HG02970 (cell line): ENCODE measurements around the gene NAAA.
"Not testable (repeated sequence)": the region's sequence is repeated elsewhere in the genome, so short reads cannot be mapped to it uniquely, and the experiment has no call there.

Source experiments
- ATAC-seq: cut with Tn5 transposase; IDR thresholded peaks from one replicate; pipeline ENCODE4 v1.9.1; 2021; ENCODE audit warnings: mild to moderate bottlenecking, moderate library complexity, moderate number of reproducible peaks; ENCODE audit not compliant: unreplicated experiment, low FRiP score

NAAA gene

DNA sequence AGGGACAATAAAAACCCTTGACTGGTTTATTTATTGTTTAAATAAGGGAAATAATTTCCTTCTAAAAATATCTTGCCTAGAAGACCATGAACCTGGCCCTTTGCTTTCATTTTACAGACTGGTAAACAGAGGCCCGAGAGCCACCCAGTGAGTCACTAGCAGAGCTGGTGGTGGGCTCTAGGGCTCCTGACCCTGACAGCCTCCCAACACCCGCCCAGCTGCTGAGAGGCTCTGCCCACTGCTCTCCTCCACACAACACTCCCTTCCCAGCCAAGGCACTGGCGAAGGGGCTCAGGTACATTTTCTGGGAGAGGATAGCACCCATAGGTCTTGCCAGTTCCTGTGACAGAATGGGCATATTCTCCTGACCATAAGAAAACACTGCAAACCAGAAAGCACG lies 20.5 kb downstream of the NAAA start:
- no peak for ATAC-seq

DNA sequence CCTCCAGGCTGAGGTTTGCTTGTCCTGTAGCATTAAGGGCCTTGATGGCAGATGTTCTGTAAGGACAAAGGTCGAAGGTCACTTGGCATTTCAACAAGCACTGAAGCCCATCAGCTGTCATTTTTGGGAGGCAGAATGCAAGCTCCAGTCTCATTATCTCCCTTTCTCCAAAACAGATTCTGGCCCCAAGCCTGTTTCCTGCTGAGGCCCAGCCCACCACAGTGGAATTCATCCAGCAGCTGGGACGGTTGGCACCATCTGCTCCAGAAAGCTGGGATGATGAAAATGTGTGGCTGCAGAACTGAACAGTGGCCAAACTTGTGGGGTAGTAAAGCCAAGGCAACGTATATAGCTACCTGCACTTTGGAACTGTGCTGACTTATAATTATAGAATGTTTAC lies 20.9 kb downstream of the NAAA start:
- no peak for ATAC-seq

DNA sequence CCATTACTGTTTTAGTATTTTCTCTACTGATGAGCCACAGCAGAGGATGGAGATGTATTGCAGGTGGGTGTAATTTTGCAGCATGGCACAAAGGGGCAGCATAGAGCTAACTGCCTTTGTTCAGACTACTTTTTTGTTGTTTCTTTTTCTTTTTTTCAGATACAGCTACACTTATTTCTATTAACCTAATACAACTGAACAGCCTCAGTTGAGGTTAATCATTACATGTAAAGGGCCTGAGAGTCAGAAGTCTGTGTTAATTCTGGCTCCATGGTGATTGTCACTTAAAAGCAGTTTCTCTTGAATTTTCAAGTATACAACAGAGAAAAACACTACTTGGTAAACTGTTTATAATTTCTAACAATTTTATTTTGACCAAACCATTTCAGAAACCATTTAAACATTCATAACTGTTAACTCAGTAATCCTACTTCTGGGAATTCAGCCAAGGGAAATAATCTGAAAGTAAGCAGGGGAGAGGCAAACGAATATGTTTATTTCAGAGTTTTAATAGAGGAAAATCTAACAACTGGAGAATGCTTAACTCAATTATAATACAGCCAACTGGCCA lies 24.6 kb downstream of the NAAA start:
- no peak for ATAC-seq

DNA sequence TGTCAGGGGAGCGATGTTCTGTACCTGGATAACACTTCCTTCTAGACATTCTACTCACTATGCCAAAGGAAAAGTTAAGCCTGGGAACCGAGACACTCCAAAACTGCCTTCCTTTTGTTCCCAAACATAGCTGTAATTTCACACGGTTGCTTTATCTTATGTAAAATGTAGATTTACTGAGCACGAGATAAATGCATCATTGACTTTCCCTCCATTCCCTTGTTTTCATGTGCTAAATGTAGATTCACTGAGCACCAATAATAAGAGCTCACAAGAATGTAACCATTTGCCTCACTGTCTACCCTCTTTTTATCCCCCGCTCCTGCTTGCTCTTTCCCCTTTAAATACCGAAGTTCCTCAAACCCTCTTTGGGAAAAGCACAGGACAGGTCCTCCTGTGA lies 27.8 kb downstream of the NAAA start:
- ATAC-seq: no peak

DNA sequence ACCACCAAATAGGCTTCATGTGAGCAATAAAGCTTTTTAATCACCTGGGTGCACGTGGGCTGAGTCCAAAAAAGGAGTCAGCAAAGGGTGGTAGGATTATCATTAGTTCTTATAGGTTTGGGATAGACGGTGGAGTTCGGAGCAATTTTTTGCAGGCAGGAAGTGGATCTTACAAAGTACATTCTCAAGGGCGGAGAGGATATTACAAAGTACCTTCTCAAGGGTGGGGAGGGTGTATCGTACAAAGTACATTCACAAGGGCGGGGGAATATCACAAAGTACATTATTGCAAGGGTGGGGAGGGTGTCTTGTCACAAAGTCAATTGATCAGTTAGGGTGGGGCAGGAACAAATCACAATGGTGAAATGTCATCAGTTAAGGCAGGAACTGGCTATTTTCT lies 30.0 kb downstream of the NAAA start:
- not testable (repeated sequence) for ATAC-seq

DNA sequence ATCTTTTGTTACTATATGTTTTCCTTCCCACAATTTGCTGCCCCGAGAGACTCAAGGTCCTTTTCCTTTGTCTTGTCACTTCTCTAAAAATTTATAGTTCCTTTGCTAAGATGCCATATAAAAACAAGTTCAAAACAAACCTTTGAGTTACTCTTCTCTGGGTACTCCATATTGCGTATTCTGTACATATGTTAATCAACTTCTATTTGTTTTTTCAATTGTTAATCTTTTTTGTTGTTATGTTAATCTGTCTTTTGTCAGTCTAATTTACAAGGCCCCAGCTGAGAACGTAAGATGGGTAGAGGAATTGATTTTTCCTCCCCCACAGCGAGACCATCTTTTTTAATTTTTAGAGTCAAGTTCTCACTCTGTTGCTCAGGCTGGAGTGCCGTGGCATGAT lies 31.4 kb downstream of the NAAA start:
- no peak for ATAC-seq

DNA sequence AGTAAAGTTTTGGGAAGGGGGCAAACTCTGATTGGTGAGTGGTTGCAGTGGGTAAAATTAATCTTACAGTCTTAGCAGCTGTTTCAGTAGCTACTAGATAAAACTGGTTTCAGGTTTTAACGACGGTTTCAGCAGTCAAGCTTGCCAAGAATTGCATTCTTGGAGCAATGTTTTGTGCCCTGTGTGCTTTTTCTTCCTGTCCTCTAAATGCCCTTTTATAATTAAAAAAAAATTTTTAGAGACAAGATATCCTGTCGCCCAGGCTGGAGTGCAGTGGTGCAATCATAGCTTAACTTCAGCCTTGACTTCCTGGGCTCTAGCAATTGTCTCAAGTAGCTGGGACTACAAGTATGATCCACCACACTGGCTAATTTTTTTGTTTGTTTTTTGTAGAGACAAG lies 32.3 kb downstream of the NAAA start:
- ATAC-seq: no peak

DNA sequence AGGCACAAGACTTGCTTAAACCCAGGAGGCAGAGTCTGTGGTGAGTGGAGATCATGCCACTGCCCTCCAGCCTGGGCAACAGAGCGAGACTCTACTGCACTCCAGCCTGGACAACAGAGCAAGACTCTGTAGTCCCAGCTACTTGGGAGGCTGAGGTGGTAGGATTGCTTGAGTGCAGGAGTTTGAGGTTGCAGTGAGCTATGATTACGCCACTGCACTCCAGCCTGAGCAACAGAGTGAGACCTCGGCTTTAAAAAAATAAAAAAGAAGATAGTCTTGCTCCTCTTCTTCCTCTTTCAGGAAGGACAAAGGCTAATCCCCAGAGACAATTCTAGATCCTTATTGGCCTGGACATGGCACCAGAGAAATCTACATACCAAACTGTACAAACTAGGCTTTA lies 32.8 kb downstream of the NAAA start:
- ATAC-seq: no peak

DNA sequence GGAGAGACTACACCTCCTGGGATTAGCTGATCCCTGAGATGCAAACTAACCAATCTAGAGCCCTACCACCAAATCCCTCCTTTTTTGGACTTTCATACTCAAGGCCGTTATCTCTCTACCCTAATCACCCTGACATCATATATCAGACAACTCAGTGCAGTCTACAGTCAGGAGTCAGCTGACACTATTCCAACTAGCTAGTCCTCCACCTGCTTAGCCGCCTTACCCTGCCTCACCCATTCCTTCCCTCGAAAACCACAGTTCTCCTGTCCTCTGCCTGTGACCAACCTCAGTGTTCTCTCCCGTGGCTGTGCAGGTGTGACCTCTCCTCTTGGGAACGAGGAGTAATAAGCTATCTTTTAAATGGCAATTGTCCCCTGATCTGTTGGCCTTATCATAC lies 36.7 kb downstream of the NAAA start:
- no peak for ATAC-seq

DNA sequence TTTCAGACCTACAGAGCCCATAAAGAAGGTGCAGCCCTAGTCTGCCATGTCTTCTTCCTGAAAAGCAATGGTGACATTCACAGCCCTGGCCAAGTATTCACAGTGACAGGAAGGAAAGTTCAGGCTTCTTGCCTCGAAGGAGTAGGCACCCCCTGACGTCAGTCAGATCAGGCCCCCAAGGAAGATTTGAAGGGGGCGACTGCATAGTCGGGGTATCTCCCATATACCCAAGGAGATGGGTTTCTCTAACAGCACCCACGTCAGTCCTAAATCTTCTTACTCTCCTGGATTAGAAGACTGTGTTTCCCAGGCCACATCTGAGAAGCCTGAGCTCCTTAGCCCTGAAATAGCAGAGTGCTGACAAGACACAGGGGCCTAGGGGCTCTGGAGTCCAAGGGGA lies 38.5 kb downstream of the NAAA start, which contains the start of gene PPEF2:
Gene PPEF2, minus strand, starts transcription at position 101 of the 400 bp plus-strand sequence. CDS start 6,127 bp downstream, outside the sequence.
- no peak for ATAC-seq

DNA sequence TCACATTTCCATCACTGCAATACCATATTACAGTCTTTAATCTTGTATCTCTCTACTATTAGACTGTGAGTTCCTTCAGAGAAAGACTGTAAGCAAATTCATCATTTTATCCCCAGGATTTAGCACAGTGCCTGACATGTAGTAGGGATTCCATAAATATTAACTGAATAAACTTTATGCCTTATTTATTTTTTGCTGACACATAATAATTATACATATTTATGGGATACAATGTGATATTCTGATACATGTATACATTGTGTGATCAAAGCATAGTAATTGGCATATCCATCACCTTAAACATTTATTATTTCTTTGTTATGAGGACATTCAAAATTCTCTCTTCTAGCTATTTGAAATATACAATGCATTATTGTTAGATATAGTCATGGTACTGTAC lies 42.3 kb downstream of the NAAA start:
- ATAC-seq: no peak

DNA sequence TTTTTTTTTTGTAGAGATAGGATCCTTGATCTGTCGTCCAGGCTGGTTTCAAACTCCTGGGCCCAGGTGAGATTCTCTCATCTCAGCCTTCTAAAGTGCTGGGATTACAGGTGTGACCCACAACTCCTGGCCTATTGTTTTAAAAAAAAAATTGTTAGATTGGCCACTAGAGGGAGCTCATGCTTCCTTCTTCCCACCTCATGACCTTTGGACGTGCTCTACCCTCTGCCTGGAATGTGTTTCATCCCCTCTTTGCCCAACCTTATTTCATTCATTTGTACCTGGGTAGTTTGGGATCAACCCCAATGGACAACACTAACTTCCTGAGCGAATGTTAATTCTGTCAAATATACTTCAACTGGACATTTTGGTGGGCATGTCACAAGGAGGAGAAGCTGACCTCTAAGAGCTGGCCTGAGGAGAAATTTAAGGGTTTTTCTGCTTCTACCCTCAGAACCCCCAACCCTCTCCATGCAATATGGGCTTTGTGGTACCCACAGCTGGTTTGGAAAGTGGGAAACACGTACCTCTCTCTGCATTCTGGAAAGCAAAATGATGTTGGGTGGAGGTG lies 45.0 kb downstream of the NAAA start:
- ATAC-seq: no peak

DNA sequence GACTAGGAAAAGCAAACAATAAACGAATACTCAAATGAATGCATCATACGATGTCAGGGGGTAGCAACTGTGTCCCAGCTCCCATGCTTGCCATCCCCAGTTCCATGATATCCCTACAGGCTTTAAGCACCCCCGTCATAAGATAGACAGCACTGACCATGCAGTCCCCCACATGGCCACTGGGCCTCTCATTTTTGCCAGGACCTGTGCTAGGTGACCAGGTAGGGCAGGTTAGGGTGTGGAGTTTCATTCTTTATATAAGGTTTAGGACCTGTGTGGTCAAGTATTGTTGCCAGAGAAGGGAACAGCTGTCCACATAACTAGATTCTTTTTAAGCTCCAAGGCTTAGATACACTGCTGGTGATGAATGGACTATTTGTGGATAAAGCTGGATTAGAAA lies 48.3 kb downstream of the NAAA start:
- no peak for ATAC-seq

DNA sequence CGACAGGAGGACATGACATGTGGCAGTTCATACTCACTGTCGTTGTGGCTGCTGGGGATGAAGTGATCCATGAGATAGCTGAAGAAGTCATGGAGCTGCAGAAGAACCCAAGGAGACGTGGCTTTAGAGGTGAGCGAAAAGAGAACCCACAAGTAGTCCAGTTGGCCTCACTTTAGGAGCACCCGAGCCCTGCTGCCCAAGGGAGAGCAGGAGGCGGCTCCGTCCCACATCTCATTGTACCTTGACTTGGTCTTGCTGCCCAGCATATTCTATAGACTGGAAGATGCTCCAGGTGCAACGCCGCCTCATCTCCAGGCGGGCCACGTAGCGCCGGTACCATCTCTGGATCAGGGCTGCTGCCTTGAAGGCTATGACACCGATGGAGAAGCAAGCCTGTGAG lies 49.2 kb downstream of the NAAA start:
- no peak for ATAC-seq

DNA sequence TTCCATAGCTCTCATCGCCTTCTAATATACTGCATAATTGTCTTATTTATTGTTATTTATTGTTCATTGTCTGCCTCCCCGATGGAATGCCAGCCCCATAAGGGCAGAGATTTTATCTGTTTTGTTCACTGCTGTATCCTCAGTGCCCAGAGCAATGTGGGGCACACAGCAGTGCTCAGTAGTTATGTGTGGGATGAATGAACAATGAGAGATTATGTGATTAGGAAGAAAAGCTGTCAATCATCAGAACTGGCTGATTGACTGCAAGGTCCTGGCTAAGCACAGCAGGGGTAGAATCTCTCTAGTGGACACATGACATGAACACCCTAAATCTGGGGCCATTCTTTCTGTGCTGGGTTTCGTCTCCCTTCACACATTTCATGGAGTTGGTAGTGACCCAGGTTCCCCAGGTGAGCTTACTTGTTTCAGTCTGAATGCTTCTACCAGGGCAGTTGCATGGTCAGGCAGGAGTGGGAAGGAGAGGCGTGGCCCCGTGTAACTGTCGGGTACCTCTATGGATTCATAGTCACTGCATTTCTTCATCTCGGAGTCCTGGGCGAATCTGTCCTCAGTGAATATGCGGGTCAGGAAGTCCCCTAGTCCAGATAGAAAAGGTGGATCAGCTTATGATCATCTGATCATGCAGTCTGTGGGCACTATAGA lies 51.1 kb downstream of the NAAA start:
- ATAC-seq: no peak

DNA sequence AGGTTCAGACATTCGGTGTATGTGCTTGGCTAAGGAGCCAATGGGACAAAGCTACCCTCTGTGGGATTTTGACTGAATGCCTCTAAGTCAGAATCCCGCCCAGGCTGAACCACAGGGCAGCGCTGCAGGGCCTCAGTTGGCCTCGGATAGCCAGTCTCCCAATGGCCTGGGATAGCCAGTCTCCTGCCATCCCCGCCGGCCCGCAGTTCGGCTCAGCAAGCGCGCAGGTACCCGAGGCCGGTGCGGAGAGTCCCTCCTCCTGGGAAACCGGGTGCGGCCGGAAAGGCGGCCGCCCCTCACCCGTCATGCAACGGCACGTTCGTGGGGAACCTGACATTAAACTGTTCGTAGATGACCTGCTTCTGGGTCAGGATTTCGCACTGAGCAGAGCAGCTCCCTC lies 54.7 kb downstream of the NAAA start:
- no peak for ATAC-seq

DNA sequence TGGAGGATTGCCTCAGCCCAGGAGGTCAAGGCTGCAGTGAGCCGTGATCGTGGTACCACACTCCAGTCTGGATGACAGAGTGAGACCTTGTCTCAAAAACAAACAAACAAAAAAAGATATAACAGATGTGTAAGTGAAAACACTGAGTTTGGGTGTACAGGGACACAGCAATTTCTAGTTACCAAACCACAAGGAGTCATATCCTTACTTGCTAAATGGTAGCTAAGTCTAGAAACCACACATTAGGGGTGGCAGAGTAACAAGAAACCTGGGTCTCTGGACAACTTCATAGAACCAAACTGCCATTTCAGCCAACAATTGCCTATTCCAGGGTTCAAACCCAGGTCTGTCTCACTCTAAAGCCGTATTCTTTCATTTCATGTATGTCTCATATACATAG lies 59.3 kb downstream of the NAAA start:
- ATAC-seq: no peak

DNA sequence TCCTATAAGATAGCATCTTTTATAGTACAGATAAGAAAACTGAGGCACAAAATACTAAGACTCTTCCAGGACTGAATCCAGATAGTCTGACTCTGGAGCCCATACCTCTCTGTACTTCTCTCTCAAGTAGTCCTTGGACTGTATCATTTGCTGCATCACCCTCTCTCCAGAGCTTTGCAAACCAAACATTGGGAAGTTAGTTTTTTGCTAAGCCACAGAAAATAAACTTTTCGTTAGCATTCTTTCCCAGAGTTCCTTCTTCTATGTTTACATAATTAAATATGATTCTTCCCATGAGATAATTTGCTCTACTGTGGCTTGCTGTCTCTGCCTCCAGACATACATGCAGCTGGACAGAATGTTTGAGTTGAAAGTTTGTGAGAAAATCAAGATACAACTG lies 60.5 kb downstream of the NAAA start:
- ATAC-seq: no peak

DNA sequence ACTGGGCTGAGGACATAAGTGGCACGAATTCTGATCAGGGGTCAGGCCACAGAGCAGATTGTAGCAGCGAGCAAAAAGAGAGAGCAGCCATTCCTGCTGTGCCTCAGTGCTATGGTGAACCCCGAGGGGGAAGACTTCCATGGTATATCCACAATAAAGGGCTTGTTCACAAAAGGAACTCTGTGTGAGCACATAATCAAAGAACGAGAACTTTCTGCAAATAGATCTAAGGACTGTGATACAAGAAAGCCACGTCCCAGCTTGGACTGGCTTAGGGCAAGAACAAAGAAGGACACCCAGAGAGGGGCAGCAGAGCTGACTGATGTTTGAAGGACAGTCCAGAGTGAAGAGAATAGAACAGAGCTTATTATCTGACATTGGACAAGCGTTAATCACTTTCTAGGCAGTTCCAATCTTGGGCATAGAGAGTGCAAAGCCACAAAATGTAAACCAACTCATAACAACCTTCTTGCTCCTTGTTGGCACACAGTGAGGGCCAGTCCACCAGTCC lies 62.5 kb downstream of the NAAA start:
- no peak for ATAC-seq

DNA sequence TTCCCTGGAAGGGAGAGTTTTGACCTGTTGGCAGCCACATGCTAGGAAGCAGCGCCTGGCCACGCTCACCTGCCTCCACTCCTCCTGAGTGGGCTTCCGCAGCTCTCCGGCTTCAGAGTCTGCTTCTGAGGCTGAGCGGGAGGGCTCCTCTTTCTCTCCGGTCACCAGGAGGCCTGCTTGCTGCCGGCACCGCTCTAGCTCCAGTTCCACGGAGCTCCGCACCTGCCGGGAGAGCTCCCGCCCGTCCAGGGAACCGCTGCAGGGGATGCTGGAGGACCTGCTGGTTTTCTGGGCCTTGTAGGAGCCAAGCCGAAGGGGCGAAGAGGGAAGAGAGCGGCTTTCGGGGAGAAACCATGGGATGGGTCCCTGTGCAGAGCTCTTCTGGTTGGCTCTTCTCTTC lies 64.6 kb downstream of the NAAA start:
- no peak for ATAC-seq

DNA sequence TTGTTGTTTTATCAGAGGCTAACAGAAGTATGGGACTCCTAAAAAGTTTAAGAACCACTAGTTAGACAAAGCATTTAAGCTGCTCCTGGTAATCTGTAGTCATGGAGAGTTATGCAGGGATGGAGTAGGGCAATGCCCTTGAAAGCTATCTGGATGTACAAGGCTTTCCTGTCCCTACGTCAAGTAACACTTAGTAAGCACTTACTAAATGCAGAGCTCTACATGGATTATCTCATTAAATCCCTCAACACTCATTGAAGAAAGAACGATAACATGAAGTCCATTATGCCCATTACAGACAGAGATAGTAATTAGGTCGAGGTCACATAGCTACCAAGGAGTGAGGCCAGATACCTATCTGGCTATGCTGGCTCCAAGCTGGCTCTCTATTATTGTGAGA lies 71.7 kb downstream of the NAAA start:
- ATAC-seq: no peak

DNA sequence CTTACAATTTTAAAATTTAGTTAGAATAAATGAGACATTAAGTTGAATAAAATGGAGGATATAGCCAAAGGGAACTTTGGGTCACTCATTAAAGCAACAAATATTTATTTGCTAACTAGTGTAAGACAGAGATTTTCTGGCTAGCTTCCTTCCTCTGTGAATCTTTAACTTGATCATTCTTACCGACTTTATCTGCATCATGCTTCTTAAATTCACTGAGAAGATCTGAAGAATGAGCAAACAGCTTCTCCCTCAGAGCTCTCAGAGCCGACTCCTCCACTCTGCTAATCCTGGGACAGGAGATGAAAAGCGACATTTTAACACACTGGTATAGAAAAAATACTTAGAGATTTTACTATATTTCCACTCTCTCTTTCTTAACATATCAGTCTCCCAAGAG lies 73.7 kb downstream of the NAAA start:
- no peak for ATAC-seq
